T-cell (primary cell): ENCODE data around the gene EZR. TPM values are rescaled to one million over a fixed set of nuclear protein-coding genes. Genes with fewer than 3 reads are reported as not detected.
A peak's percentile ranks its signal among the peaks of the same experiment; 100 is the strongest.

Experiments used
- ATAC-seq, 4 experiments: fragments of 200-7000 bp in 3 of 4; fragments of 150-1000 bp in 1 of 4; cut with Tn5 transposase; replicated peaks in 1 of 4; 1 replicate in 3 of 4; 2 replicates in 1 of 4; pipeline ENCODE4 v1.10.0; 2021; ENCODE audit warnings: moderate library complexity in 3 of 4, mild to moderate bottlenecking in 2 of 4, moderate number of reproducible peaks in 1 of 4
- CTCF ChIA-PET, 2 donors: fragments of 300-600 bp; sonication (Branson Sonifier 250); formaldehyde crosslinking; loops; one replicate each; lab custom pipeline; 2022; ENCODE audit warnings: antibody characterized with exemption in 2 of 2; lab: Charles Lee
- POLR2A ChIA-PET, 2 donors: fragments of 300-600 bp; sonication (Branson Sonifier 250); formaldehyde crosslinking; loops; one replicate each; lab custom pipeline; 2022; ENCODE audit warnings: antibody characterized with exemption in 2 of 2; lab: Charles Lee
- DNase-seq, 35 experiments: peaks; one replicate each; pipeline versions ENCODE4 v3.0.0 to v3.0.0-alpha.2; 2013 to 2023
- H3K27ac ChIP-seq: one replicate; pipeline ENCODE4 v1.5.1; 2013; ENCODE audit warnings: low read length
- H3K27me3 ChIP-seq, 2 experiments: replicated peaks in 1 of 2; 1 replicate in 1 of 2; 2 replicates in 1 of 2; pipeline versions ENCODE4 v1.6.1 to v1.7.0; 2013; ENCODE audit warnings: low read length in 1 of 2, mixed read lengths in 1 of 2; ENCODE audit not compliant: control insufficient read depth in 2 of 2, insufficient read depth in 2 of 2; ENCODE audit errors: extremely low read depth in 1 of 2
- H3K36me3 ChIP-seq, 2 donors: 1 replicate in 1 of 2; 2 replicates in 1 of 2; pipeline versions ENCODE4 v1.6.1 to v1.7.0; 2013; ENCODE audit warnings: low read length in 1 of 2; ENCODE audit not compliant: control insufficient read depth in 2 of 2, insufficient read depth in 1 of 2; ENCODE audit errors: extremely low read depth in 1 of 2
- H3K4me1 ChIP-seq, 2 experiments: 1 replicate in 1 of 2; 2 replicates in 1 of 2; pipeline versions ENCODE4 v1.6.1 to v1.7.0; 2013; ENCODE audit warnings: low read length in 2 of 2, mixed read lengths in 1 of 2; ENCODE audit not compliant: insufficient read depth in 2 of 2, control insufficient read depth in 1 of 2; ENCODE audit errors: extremely low read depth in 1 of 2
- H3K4me3 ChIP-seq, 2 donors: 1 replicate in 1 of 2; 2 replicates in 1 of 2; pipeline versions ENCODE4 v1.5.1 to v1.7.0; 2013; ENCODE audit warnings: mild to moderate bottlenecking in 2 of 2, low read length in 1 of 2, moderate library complexity in 1 of 2; ENCODE audit not compliant: control insufficient read depth in 1 of 2; ENCODE audit errors: extremely low read depth in 1 of 2
- H3K9me3 ChIP-seq: 2 replicates; pipeline ENCODE4 v1.7.0; 2013
- H3K27ac Mint-ChIP-seq, 2 donors: one replicate each; pipeline ENCODE4 v1.8.0; 2020 to 2021; ENCODE audit warnings: mild to moderate bottlenecking in 2 of 2, mixed read lengths in 2 of 2
- H3K27me3 Mint-ChIP-seq, 2 donors: one replicate each; pipeline ENCODE4 v1.8.0; 2021 to 2022; ENCODE audit warnings: mixed read lengths in 2 of 2
- H3K36me3 Mint-ChIP-seq: one replicate; pipeline ENCODE4 v1.8.0; 2021; ENCODE audit warnings: mixed read lengths
- H3K4me1 Mint-ChIP-seq, 3 donors: one replicate each; pipeline ENCODE4 v1.8.0; 2020 to 2022; ENCODE audit warnings: mixed read lengths in 3 of 3, mild to moderate bottlenecking in 1 of 3
- H3K4me3 Mint-ChIP-seq, 3 donors: one replicate each; pipeline ENCODE4 v1.8.0; 2020 to 2022; ENCODE audit warnings: mild to moderate bottlenecking in 3 of 3, mixed read lengths in 3 of 3, moderate library complexity in 3 of 3
- H3K9me3 Mint-ChIP-seq, 3 donors: one replicate each; pipeline ENCODE4 v1.8.0; 2020 to 2022; ENCODE audit warnings: mixed read lengths in 3 of 3
- WGBS: methylation state at CpG from one replicate; pipeline ENCODE4 v1.1.5; 2013; ENCODE audit warnings: missing lambda C conversion rate; ENCODE audit not compliant: insufficient coverage; 5-methylcytosine and 5-hydroxymethylcytosine counted together
- total RNA-seq, 35 experiments: library from RNA in 6 of 35; stranded (reverse) in 6 of 35; fragments of 120-200 nt in 1 of 35; gene quantifications; one replicate each; pipeline versions ENCODE4 v1.2.1 to v1.2.4 and lab custom pipeline; 2013 to 2026

EZR gene
- total RNA-seq, 5 donors from 2014 or later (not counting 1 experiment from before 2014, with no cell fraction given): 176 to 286 (median 272) TPM

DNA sequence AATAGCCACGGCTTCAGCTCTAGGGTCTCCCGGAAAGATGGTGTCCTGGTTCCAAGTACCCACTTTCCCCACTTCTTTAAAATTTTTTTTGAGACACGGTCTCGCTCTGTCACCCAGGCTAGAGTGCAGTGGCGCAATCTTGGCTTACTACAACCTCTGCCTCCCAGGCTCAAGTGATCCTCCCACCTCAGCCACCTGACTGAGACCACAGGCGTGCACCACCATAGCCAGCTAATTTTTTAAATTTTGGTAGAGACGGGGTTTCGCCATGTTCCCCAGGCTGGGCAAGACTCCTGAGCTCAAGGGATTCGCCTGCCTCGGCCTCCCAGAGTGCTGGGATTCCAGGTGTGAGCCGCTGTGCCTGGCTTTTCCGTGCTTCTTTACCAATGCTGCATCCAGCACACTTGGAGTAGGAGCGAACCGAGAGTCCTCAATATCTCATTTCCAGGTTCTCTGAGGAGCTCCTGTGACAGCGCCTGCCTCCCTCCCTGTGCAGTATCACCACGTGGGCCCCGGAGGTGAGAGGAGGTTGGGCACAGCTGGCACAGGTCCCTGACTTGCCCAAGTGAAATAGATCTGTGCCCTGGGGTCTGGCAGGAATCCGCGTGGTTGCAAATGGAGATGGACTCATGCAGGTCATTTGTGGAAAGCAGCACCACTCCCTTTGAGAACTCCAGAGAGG lies 37.3 kb downstream of the EZR start:
- Histone ChIP-seq H3K4me1 (peaks cover 0 to 14% of the 10 kb centered on the region in 2 experiments), H3K4me3 (no peak overlapping the region), H3K27ac (no peak overlapping the region), H3K27me3 (no peaks in the 10 kb centered on the region), H3K36me3 (peaks cover 17 to 92% of the 10 kb centered on the region in 2 donors), H3K9me3 (no peaks in the 10 kb centered on the region)
- H3K9me3 Mint-ChIP-seq: no peaks in the 10 kb centered on the region
- H3K27ac Mint-ChIP-seq: peak overlapping the region; percentile 28 to 67
- WGBS: 97% methylated on average over 15 of the region's 19 CpGs
- peaks cover 47 to 60% (median 54%) of the 10 kb centered on the region in 3 donors for H3K4me1 Mint-ChIP-seq
- no peaks in the 10 kb centered on the region for H3K27me3 Mint-ChIP-seq
- ChIA-PET CTCF (no interaction called here), POLR2A (interaction anchor here in 1 of 2 donors (0.6 kb wide), 1 partner anchor 56 kb away, joined by 3 read pairs; no protein-coding TSS in a partner anchor)
- no peak for DNase-seq
- H3K36me3 Mint-ChIP-seq: peaks cover 76% of the 10 kb centered on the region
- ATAC-seq: no peak
- peak overlapping the region in 1 of 3 donors; percentile 44 for H3K4me3 Mint-ChIP-seq

DNA sequence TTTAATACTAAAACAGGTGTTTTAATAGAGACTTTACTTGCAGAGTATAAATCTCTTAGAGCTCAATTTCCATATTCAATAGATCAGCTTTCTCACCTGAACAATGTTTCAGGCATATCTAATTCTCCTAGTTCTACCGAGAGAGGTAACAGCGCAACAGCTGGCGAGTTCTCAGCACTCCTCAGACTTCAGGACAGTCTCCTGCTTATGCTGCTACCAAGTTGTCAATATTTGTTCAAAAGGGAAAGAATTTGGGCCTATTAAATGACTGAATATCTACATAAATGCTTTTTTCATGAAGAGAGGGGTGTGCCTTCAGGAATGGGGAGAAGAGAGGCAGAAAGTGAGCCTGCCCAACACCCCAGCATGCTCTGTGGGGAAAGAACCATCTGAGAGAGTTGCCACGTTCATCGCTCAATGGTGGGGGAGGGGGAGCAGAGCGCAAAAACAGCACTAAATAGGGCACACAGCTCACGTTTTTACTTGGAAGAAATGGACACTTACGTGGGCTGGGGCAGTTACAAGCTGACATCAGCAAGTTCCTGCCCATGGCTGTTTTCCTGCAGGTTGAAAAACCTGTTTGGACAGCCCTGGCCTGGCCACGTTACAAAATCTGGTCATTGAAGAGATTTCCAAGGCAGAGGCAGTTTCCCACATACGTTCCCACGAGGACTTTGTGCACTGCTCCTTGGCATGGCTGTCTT lies 38.0 kb downstream of the EZR start:
- 93% methylated on average over 6 of the region's 11 CpGs for WGBS
- DNase-seq: no peak

DNA sequence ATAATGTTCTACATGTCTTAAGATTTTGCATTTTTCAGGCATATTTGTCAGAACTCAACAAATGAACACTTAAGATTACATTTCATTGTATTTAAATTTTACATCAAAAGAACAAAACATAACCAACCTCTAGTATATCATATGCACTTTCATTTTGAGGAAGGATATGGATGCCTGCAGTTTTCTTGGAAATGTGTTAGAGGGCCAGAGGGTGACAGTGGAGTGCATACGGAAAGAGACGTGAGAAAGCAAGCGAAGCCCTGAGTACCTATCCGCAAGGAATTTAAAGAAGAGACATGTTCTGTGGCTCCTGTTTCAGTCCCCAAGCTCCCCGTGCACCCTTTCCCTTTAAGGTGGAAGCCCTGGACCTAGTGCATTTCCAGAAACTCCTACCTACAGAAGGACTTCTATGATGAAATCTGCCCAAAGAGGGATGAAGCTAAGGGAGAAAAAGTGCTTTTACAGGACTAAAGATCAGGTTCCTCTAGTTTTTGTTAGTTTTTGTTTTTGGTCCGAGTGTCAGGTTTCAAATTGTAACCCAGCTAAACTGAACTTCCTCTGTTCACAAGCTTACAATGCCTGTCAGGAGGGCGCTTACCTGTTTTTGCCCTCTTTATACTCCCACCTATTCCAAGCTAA lies 38.8 kb downstream of the EZR start:
- peak overlapping the region; percentile 5 to 61 for H3K27ac Mint-ChIP-seq
- no peaks in the 10 kb centered on the region for H3K27me3 Mint-ChIP-seq
- Histone ChIP-seq H3K27me3 (no peaks in the 10 kb centered on the region), H3K9me3 (no peaks in the 10 kb centered on the region), H3K27ac (no peak overlapping the region), H3K4me1 (peaks cover 0 to 14% of the 10 kb centered on the region in 2 experiments), H3K36me3 (peaks cover 26 to 94% of the 10 kb centered on the region in 2 donors), H3K4me3 (no peak overlapping the region)
- ATAC-seq (no peak), DNase-seq (no peak)
- ChIA-PET POLR2A (interaction anchor here (0.5 to 1.0 kb wide), 7 partner anchors 11 to 150 kb away, joined by 3 to 10 read pairs (median 4); no protein-coding TSS in a partner anchor), CTCF (interaction anchor here (0.6 to 1.9 kb wide), 6 partner anchors 9 to 228 kb away, joined by 3 to 8 read pairs (median 6); no protein-coding TSS in a partner anchor)
- peaks cover 80% of the 10 kb centered on the region for H3K36me3 Mint-ChIP-seq
- H3K9me3 Mint-ChIP-seq: no peaks in the 10 kb centered on the region
- H3K4me1 Mint-ChIP-seq: peaks cover 48 to 58% (median 53%) of the 10 kb centered on the region in 3 donors
- WGBS: 100% methylated on average over 3 of the region's 7 CpGs
- H3K4me3 Mint-ChIP-seq: no peak overlapping the region

More for the DNA sequence above, 38.0 kb downstream of the EZR start:
- CTCF ChIA-PET: interaction anchor here in 1 of 2 donors (0.8 to 1.9 kb wide), 2 partner anchors 192 to 228 kb away, joined by 3 to 8 read pairs; no protein-coding TSS in a partner anchor
- Histone ChIP-seq H3K27me3 (no peaks in the 10 kb centered on the region), H3K4me1 (peaks cover 0 to 14% of the 10 kb centered on the region in 2 experiments), H3K4me3 (no peak overlapping the region), H3K27ac (no peak overlapping the region), H3K36me3 (peaks cover 21 to 92% of the 10 kb centered on the region in 2 donors), H3K9me3 (no peaks in the 10 kb centered on the region)
- H3K4me1 Mint-ChIP-seq: peaks cover 44 to 58% (median 52%) of the 10 kb centered on the region in 3 donors
- no peak for ATAC-seq
- peak overlapping the region in 1 of 2 donors; percentile 61 for H3K27ac Mint-ChIP-seq
- H3K36me3 Mint-ChIP-seq: peaks cover 75% of the 10 kb centered on the region
- peak overlapping the region in 1 of 3 donors; percentile 12 for H3K4me3 Mint-ChIP-seq
- POLR2A ChIA-PET: interaction anchor here (0.5 to 1.0 kb wide), 6 partner anchors 12 to 151 kb away, joined by 3 to 10 read pairs (median 4); no protein-coding TSS in a partner anchor
- H3K9me3 Mint-ChIP-seq: no peaks in the 10 kb centered on the region
- H3K27me3 Mint-ChIP-seq: no peaks in the 10 kb centered on the region

DNA sequence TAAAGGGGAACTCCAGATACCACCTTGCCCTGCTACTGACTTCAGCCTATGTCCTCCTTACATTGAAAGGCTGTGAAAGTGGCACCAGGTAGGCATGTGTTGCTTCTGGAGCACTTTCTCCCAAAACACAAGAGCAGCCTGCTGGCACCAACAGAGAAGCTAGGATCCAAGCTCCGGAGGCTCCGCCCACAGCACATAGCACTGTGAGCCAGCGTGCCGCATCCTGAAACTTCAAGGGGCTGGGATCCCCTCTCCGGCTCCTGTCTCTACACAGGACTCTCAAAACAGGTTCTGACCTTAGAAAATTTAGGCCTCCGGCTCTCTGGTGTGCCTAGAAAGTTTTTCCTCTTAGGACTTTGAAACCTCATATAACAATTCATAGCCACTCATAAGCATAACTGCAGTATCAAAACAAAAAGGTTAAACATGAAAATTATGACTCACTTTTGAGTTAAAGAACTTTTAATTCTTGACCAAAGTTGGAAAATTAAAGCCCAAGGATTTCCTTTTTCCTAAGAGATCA lies 41.1 kb downstream of the EZR start:
- Mint-ChIP-seq H3K36me3 (peaks cover 75% of the 10 kb centered on the region), H3K27me3 (no peaks in the 10 kb centered on the region), H3K4me1 (peaks cover 44 to 56% (median 56%) of the 10 kb centered on the region in 3 donors), H3K4me3 (no peak overlapping the region), H3K27ac (peak overlapping the region in 1 of 2 donors; percentile 53), H3K9me3 (no peaks in the 10 kb centered on the region)
- DNase-seq: no peak
- ATAC-seq: no peak
- Histone ChIP-seq H3K4me3 (no peak overlapping the region), H3K36me3 (peaks cover 19 to 92% of the 10 kb centered on the region in 2 donors), H3K27ac (no peak overlapping the region), H3K4me1 (peaks cover 2 to 17% of the 10 kb centered on the region in 2 experiments), H3K9me3 (no peaks in the 10 kb centered on the region), H3K27me3 (no peaks in the 10 kb centered on the region)
- CTCF ChIA-PET: interaction anchor here in 1 of 2 donors (0.5 kb wide), 1 partner anchor 25 kb away, joined by 6 read pairs; no protein-coding TSS in a partner anchor
- POLR2A ChIA-PET: interaction anchor here in 1 of 2 donors (0.6 kb wide), 1 partner anchor 36 kb away, joined by 4 read pairs; no protein-coding TSS in a partner anchor
- 100% methylated on average over 2 of the region's 6 CpGs for WGBS

GRCh38 chr6:158777510-158777909 lies 41.7 kb downstream of the EZR start:
- peaks cover 2 to 22% of the 10 kb centered on the region in 2 experiments for H3K4me1 ChIP-seq
- no peaks in the 10 kb centered on the region for H3K9me3 Mint-ChIP-seq
- H3K27me3 Mint-ChIP-seq: no peaks in the 10 kb centered on the region
- H3K27me3 ChIP-seq: no peaks in the 10 kb centered on the region
- H3K4me1 Mint-ChIP-seq: peaks cover 50 to 62% (median 62%) of the 10 kb centered on the region in 3 donors
- H3K9me3 ChIP-seq: no peaks in the 10 kb centered on the region
- H3K4me3 ChIP-seq: no peak overlapping the region
- POLR2A ChIA-PET: no interaction called here
- H3K36me3 Mint-ChIP-seq: peaks cover 75% of the 10 kb centered on the region
- peaks cover 19 to 92% of the 10 kb centered on the region in 2 donors for H3K36me3 ChIP-seq
- ATAC-seq: no peak
- no peak for DNase-seq
- H3K4me3 Mint-ChIP-seq: no peak overlapping the region
- 100% methylated on average over 3 of the region's 3 CpGs for WGBS
- peak overlapping the region; percentile 53 to 78 for H3K27ac Mint-ChIP-seq
- no peak overlapping the region for H3K27ac ChIP-seq
- CTCF ChIA-PET: interaction anchor here in 1 of 2 donors (0.5 kb wide), 1 partner anchor 24 kb away, joined by 6 read pairs; no protein-coding TSS in a partner anchor
